Spleen (tissue), 7 donors: ENCODE measurements around the gene SLC33A1.

Source experiments
- CTCF ChIP-seq, 11 experiments: fragments of 200-600 bp in 7 of 11; fragments of 450-650 bp in 4 of 11; sonication (generic) in 4 of 11; IDR thresholded peaks in 8 of 11; conservative IDR thresholded peaks in 3 of 11; 1 replicate in 7 of 11; 2 replicates in 4 of 11; pipeline versions ENCODE4 v1.4.0 to v1.8.0; 2016 to 2021; ENCODE audit warnings: antibody characterized with exemption in 11 of 11, inconsistent platforms in 4 of 11, mild to moderate bottlenecking in 1 of 11
- POLR2A ChIP-seq, 3 donors: fragments of 450-650 bp; IDR thresholded peaks; one replicate each; pipeline ENCODE4 v1.5.1; 2017; ENCODE audit warnings: antibody characterized with exemption in 3 of 3, mild to moderate bottlenecking in 1 of 3
- donor health status: DM: no; HTN: no; CAD: no; lungs with moderate emphysema.
- donor health status: DM: no; HTN: no; CAD: no.
- donor health status: DM: no; HTN: no; CAD: no.

DNA sequence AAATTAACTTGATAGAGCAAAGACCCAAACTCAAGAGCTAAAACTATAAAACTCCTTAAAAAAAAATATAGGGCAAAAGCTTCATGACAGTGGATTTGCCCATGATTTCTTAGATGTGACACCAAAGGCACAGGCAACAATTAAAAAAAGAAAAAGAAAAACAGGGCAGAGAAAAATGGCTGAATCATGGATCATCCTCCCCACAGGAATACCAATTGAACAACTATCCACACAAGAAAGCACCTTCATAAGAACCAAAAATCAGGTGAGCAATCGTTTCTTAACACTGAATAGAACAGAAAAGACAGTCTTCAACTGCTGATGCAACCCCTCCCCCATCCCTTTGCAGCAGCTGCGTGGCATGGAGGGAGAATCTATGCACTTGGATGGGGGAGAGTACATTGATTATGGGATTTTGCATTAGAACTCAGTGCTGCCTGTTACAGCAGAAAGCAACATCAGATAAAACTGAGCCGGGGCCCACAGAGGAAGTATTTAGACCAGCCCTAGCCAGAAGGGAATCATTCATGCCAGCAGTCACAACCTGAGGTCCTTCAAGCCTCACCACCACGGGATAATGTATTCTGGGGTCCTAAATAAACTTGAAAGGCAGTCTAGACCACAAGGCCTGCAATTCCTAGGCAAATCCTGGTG, 63.8 kb downstream of the SLC33A1 start:
- TF ChIP-seq POLR2A (IDR thresholded peaks at IDR 0.05) (no peak), CTCF (IDR thresholded peaks at IDR 0.05 in 8 of 11, conservative IDR thresholded peaks at IDR 0.05 in 3 of 11) (no peak)
